ENCODE results near the gene PAX5.

Gene PAX5

DNA sequence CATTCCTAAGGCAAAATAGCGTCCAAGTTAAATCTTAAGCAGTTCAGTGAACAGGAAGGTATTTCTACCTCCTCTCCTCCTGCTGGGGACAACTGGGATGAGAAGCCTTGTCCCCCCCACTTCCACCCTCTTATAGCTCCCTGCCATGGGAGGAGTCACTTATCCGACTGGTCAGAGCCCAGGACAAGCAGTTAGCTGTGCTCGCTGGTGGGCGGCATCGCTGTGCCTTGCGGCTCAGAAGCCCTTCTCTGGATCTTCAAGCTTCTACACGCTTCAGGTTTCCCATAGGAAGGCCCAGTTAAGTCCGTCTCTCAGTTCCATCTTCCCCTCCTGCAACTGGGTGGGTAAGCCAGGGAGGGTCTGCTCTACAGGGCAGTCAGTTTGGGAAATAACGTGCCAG is 77.2 kb downstream of the PAX5 start:
- no peak for DNase-seq

DNA sequence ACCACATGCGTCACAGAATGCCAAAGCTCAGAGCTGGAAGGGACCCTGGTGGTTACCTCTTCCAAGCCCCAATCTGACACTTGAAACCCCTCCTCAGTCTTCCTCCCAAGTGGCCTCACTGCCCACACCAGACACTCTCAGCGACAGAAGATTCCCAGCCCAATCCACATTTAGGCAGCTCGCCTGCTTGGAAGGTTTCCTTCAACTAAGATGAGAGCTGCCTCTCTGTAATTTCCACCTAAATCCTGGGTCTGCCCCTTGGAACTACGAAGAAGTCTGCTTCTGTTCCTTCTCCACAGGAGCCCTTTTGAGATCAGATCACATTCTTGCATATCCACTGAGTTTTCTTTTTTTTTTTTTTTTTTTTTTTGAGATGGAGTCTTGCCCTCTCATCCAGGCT is 83.7 kb downstream of the PAX5 start:
- DNase-seq = no peak

DNA sequence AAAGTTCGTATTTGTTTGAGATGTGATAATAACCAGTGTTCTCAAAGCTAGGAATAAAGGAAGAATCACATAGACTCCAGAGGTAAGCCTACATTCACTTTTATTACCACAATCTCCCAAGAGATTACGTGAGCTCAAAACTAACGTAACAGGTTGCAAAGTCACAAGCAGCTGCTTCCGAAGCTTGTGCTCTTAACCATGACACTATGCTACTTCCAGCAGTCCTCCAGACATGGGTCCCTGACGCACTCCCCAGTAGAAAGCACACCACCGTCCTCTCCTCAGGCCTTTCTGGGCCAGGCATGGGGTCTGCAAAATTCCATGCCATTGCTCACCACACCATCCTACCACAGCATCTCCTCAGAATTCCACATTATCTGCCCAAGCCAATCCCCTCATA is 84.6 kb downstream of the PAX5 start:
- no peak for DNase-seq

DNA sequence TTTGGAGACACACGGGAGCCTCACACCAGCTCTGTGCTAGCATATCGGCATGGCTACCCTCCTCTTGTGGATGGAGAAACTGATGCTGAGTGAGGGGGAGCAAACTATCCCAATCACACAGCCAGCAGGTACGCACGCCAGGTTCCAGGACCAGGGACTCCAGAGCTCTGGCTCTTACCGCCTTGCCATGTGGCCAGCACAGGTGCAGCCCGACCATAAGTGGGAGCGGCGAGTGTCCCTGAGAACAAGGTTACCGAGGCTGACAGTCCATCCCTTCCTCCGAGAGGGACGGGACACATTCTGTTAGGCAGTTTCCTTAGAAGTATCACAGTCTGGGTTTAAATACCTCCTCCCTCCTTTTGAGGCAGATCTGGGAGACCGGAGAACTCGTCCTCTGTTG is 86.0 kb downstream of the PAX5 start:
- DNase-seq = no peak

DNA sequence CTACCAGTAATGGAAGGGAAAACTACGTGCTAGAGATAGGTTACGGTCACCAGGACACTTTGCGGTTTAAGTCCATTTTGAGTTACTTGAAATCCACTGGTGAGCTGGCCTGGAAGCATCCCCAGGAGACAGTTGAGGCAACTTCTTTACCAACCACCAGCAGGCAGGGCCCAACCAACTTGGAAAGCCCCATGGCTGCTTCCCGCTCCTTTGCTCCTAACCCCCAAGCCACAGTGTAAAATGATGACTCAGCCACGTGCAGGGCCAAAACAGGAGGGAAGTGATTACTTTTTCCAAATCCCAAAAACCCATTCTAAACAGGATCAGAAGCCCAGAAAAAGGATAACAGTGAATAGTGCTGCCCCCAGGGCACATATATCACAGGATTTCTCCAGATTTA is 87.4 kb downstream of the PAX5 start:
- DNase-seq = no peak

DNA sequence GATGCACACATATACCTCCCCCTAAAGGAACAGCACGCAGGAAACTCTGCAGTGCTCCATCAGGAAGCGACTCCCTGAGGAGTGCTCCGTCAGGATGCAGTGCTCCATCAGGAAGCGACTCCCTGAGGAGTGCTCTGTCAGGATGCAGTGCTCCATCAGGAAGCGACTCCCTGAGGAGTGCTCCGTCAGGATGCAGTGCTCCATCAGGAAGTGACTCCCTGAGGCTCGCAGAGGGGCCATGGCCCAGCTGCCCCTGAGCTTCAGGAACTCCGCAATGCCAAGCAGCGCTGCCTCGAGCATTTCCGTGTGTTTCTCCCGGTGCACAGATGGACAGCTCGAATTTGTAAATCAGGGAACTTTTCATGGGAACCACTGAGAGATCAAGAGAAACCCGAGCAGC is 88.1 kb downstream of the PAX5 start:
- no peak for DNase-seq

DNA sequence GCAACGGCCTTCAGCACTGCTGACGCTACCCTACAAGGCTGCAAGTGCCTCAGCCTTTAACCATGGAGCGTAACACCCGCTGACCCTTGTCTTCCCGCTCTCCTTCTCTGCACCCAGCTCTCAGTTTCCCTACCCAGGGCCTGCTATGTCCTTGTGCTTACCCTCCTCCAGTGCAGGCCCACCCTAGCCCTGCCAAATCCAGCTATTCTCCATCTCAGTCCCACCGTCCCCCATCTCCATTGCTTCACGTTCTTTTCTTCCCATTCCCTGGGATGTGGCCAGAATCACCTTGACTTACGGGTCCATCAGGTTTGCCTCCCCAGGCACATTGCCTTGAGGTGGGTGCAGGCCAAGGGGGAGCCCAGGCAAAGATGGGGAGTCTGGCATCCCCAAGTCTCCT is 91.2 kb downstream of the PAX5 start:
- no peak for DNase-seq

DNA sequence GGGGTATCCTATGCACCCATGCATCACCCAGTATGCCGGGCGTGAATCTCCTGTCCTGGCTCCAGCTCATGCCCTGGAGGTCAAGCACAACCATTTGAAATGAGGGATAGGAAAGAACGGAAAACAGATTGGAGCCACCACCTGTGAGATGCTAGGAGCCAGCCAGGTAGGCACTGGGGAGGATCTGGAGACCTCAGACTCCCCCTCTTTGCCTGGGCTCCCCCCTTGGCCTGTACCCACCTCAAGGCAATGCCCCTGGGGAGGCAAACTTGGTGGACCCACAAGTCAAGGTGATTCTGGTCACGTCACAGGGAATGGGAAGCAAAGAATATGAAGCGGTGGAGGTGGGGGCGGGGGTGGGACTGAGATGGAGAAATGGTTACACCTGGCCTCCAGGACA is 92.6 kb downstream of the PAX5 start:
- DNase-seq = no peak

DNA sequence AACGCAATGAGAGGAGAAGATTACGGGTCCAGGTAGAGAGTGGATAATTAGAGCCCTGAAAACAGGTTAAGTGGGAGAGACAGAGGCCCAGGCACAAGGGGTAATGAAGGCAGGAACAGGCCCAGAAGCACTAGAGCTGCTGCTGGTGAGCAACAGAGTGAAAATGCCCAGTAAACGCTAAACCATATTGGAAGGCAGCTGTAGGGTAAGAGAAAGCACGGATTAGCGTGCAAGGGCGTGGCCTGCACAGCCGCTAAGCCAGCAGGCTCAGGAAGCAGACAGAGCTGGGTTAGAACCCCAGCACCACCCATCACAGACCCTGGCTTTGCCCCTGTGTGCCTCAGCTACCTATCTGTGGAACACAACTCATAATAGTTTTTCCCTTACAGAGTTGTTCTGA is 93.2 kb downstream of the PAX5 start:
- DNase-seq = no peak

DNA sequence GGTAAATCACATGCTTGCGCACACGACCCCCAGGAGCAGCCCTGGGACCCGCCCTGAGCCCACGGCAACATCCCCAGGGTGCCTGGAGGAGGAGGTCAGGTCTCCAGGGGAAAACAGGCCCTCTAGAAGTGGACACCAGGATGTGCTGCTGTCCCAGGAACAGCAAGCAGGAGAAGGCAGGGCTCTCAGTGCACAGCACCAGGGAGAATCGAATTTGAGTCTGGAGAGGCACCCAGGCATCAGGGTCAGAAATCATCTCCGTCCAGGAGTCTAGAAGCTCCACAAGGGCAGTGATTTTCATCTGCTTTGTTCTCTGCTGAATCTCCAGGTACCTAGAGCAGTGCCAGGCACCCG is 93.6 kb downstream of the PAX5 start:
- no peak for DNase-seq

DNA sequence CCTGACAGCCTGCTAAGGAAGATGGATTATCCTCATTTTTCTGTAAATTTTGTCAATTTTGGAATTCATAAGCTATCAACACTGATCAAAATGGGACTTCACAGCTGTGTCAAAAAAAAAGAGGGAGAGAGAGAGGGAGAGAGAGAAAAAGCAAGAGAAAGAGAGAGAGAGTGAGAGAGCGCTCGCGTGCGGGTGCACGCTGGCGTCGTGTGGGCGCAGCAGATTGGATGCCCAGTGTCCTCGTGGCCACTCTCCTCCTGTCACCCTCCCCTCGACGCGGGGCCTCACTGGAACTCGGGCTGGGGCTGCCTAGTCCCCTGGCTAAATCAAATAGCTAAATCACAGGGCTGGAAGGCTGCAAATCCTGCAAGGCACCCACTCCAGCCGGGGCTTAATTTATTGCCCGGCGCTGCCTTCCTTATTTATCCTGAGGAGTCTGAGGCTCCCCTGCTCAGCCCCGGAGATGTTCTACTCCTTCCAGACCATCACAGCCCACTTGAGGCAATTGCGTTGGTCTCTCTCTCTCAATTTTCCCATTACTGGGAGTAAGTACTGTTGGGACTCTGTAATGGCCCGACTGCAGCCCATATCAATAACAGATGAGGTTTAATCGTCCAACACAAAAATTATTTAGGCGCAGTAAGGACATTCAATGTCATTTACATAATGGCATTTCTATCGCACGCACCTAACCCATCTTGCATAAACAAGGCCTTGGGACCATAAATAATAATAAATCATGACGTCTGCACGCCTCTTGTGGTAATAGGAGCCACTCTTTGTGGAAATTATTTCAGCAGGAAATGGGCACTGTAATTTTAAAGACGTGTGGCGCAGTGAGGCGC is 94.2 kb downstream of the PAX5 start:
- DNase-seq = no peak

DNA sequence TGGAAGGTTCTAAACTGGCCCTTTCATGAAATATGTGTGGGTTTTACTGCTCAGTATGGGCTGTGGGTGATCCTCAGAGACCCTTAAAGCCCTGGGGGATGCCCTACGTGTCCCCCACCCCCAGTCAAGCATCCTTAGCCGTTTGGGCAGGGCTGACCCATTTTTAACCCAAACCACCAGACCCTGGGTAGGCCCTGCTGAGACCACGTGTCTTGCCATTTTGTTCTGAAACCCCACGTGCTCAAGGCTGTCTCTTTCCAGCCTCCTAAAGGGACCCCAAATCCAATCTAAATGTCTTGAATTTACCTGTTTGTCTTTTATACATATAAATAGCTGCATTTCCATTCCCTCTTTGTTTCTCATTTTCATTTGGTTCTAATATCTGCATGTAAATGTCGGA is 94.9 kb downstream of the PAX5 start:
- no peak for DNase-seq

DNA sequence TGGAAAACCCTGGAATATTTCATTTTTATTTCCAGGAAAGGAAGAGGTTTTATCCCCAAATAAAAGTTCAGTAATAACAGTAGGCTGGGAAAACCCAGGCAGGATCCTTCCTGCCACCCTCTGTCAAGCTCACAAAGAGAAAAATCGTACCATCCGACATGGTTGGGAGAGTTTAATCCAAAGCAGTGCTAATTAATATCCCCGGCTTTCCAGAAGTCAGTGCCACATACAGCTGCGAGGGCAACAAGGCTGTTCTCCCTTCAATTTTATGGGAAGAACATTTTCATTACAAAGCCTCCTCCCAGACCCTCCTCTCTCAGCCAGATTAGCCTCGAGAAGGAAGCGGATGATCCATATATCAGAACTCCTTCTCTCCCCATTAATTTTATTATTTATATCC is 95.5 kb downstream of the PAX5 start:
- DNase-seq = no peak

DNA sequence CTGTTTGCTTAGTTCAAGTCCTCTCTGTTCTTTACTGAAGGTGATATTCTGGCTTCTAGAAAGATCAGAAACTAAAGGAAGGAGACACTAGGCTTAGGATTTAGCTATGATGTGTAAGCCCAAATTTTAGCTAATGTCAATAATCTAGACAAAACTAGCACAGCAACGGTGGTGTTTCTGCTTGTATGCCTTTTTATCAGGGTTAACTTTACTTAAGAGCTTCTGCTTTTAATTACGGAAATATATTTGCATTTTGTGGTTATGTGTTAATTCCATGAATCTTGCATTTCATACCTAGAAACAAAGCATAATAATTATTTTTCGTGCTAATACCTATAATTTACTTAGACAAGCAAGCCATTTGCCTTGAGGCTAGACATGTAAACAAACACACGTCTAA is 96.1 kb downstream of the PAX5 start:
- DNase-seq = no peak

DNA sequence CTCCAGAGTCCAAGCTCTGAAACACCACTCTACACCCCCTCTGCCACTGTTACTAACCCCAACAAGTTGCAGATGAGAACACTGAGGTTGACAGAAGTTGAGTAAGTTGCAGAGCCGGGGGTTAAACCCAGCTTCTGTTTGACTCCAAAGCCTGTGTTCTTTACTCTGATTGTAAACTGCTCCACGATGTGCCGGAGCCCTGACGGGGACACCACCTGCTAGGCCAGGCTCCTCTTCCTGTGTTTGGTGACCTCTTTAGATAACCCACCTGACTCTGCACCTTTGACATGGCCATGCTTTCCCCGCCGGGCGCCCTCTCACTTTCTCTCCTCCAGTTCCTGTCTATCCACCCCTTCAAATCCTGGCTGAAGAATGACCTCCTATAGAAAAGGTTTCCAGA is 96.7 kb downstream of the PAX5 start:
- no peak for DNase-seq

DNA sequence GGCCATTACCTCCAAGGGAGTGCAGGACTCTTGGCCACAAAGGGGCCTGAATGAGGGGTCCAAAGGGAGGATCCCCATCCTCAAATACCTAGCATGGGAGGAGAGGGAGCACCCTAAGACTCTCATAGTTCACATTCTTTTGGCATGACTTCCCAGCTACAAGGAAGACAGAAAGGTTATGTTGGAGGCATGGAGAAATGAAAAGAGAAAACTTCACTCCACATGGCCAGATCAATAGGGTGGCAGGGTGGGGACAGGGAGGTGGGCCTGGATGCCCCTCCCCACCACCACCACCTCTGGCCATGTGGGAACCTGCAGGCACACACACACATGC is 97.6 kb downstream of the PAX5 start:
- no peak for DNase-seq

DNA sequence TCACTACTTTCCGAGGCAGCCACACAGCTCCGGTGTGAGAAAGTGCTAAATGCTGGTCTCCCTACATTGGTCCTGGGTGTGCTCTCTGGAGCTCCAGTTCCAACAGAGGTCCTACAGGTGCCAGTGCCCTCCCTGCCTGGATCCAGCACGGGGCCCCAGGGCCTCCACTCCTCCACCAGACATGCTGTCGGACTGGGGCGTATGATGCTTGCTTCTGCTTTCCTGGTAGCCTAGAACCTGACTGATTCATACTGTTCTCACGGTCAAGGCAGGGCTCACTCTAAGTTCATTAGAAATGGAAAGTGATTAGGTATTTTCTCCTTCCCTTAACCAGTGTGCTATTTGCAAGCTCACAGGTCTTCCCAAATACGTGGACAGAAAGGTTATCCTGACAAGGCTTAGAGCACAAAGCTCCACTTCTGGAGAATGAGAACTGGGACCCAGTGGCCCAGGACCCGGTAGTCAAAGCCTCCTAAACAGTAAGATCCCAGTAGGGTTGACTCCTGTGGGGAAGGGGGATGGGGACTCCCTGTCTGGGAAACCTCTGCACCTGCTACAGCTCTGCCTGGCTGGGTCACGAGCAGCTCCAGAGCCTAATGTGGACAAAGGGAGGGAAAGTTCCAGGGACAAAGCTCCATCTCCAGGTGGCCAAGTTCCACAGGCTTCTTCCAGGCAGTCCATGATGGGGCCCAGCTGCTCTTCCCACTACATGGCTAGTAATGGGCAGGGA is 98.1 kb downstream of the PAX5 start:
- DNase-seq = no peak

DNA sequence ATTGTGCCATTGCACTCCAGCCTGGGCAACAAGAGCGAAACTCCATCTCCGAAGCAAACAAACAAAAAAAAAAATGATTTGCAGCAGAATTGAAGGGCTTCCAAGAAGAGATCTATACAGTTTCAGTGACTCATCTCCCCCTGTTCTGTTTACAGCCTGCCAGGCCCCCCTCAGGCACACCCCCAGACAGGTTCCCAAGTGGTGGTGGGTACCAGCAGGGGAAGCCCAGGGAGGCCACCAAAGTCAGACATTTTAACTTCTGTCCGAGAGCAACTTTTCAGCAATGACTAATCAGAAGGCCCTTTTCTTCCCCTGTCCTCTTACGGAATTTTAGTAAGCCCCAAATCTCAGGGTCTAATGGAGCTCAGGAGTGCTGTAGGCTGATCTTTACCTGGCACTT is 98.7 kb downstream of the PAX5 start:
- DNase-seq = no peak

DNA sequence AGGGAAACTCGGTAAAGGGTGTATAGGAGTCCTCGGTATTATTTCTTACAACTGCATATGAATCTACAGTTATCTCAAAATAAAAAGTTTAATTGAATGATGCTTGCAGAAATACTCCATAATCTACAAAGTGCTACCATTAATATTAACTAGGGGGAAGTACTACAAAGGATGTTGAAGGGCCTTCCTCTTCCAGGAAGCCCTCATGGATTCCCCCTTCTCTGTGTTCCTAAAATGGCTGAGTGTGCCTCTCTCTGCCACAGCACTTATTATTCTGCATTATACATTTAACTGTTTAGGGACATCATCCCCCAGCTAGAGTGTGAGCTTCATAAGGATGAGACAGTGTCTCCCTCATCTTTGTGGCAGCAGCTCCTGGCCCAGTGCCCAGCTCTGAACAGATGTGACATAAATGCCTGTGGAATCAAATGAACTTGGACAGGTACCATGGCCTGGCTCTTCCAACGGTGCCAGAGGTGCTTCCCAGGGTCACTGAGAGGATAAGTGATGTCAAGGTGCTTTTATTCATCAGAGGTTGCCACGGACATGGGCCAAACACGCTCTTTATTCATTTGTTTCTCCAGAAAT is 99.5 kb downstream of the PAX5 start:
- DNase-seq = no peak

DNA sequence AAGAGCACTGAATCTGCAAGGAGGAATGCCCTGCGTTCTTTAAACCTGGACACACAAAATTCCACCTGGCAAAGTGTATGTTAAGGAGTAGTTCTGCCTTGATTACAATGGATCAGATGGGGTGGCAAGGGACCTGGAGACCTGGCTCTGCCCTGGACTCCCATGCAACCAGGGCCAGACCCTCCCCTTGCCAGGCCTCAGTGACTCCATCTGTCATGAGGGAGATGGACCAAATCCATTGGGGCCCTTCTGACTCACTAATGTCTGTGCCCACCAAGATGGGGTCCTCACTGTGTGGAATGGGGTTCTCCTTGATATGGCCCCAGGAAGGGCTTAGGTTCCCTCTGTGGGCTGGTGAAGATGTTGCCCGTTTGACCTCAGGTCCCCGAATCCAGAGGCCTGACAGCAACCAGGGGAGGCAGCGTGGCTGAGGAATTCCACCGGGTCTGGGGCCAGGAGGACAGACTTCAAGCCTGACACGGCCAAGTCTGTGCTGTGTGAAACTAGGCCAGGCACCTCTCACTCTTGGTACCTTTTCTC is 100.3 kb downstream of the PAX5 start:
- no peak for DNase-seq

DNA sequence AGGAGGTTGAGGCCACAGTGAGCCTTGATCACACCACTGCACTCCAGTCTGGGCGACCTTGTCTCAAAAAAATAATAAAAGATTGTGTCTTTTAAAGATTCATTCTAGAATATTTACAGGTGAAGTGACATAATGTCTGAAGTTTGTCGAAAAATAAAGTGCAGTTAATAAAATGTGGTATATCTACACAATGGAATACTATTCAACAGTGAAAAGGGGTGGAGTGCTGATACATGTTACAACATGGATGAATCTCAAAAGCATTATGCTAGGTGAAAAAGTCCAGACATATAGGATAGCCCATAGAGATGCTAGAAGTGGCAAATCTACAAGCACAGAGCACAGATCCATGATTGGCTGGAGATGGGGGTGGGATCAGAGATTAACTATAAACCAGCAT is 101.9 kb downstream of the PAX5 start:
- no peak for DNase-seq

DNA sequence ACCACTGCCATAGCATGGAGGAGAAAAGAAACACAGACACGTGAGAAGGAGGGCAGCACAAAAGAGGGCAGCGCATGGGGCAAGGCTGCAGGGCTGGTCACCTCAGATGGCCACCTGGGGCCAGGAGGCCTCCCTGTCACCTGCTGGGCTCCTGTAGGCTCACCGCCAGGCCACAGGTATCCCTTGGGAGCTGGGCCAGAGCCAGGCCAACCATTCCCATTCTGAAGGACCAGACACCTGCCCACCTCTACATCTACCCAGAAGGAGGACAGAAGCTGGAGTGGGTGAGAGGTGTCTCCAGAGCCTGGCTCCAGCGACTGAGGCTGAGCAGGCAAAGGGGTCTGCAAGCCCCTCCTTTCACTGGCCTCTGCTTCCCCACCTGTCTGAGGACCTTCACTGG is 103.1 kb downstream of the PAX5 start:
- DNase-seq = no peak

DNA sequence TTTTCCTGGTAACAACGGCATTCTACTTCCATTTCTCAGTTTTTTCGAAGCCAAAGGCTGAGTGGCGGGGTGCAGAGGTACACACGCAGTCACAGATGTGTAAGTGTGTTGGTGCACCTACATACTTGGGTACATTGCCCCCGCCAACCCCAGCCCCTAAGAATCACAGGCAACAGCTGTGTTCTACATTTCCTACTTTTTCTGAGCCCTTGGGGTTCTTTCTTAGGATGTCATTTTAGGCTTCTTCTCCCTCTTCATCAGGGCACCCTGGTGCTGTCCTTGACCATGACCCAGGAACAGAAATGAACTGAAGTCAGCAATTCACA is 104.8 kb downstream of the PAX5 start:
- DNase-seq = no peak

DNA sequence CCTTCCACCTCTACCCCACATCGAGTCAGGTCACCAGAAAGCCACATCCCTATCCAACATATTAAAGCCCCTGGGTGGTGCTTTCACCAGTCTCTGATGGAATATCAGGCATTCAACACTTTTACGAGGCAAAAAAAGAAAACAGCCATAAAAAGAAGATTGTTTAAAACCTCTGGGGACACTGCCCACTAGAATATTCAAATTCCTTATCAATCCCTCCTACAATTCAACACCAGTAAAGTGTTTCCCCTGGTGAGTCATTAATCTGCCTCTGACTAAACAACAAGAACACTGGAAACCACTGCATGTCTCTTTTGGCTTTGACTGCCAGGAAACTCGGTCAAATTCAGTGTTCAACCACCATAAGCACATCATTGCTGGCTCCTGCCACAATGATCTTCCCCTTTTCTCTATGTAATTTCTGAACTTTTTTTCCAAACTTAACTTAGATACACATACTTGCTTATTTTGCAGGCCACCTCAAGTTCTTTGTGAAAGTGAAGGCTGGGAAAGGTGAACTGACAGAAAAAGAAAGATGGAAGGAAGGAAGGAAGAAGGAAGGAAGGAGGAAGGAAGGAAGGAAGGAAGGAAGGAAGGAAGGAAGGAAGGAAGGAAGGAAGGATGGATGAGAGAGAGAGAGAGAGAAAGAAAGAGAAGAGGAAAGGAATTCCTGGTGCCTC is 105.3 kb downstream of the PAX5 start:
- no peak for DNase-seq

Data from AML-193 (cell line).